Mesenchymal stem cell (in vitro differentiated cells and primary cell): Measurements from ENCODE around the gene GPAT3.

Experiments
- DNase-seq: peaks from one replicate; pipeline ENCODE4 v3.0.0-alpha.2; 2013
- H2AFZ ChIP-seq: one replicate; pipeline ENCODE4 v1.6.1; 2013; ENCODE audit warnings: low read depth, mild to moderate bottlenecking, control low read depth, inconsistent platforms, low read length, moderate library complexity
- H2AK5ac ChIP-seq: 2 replicates; pipeline ENCODE4 v1.6.1; 2013; ENCODE audit warnings: low read length, moderate library complexity, mild to moderate bottlenecking, inconsistent platforms; ENCODE audit not compliant: severe bottlenecking
- H2BK120ac ChIP-seq: one replicate; pipeline ENCODE4 v1.6.1; 2013; ENCODE audit warnings: low read depth, mild to moderate bottlenecking, inconsistent platforms, low read length, moderate library complexity
- H2BK12ac ChIP-seq, 2 experiments: one replicate each; pipeline ENCODE4 v1.6.1; 2013; ENCODE audit warnings: inconsistent platforms in 2 of 2, low read length in 2 of 2, mild to moderate bottlenecking in 2 of 2, moderate library complexity in 2 of 2, control low read depth in 1 of 2
- H2BK15ac ChIP-seq: one replicate; pipeline ENCODE4 v1.6.1; 2013; ENCODE audit warnings: mild to moderate bottlenecking, low read depth, inconsistent platforms; ENCODE audit not compliant: poor library complexity, severe bottlenecking
- H2BK5ac ChIP-seq: 2 replicates; pipeline ENCODE4 v1.6.1; 2013; ENCODE audit warnings: low read depth, mild to moderate bottlenecking, low read length, control low read depth, inconsistent platforms; ENCODE audit not compliant: poor library complexity, severe bottlenecking
- H3K14ac ChIP-seq, 2 experiments: one replicate each; pipeline ENCODE4 v1.6.1; 2013; ENCODE audit warnings: inconsistent platforms in 2 of 2, low read length in 2 of 2, control low read depth in 1 of 2, mild to moderate bottlenecking in 1 of 2, moderate library complexity in 1 of 2
- H3K18ac ChIP-seq, 2 experiments: one replicate each; pipeline ENCODE4 v1.6.1; 2013; ENCODE audit warnings: inconsistent platforms in 2 of 2, low read length in 2 of 2, control low read depth in 1 of 2, low read depth in 1 of 2, mild to moderate bottlenecking in 1 of 2
- H3K23ac ChIP-seq, 2 experiments: one replicate each; pipeline ENCODE4 v1.6.1; 2013; ENCODE audit warnings: inconsistent platforms in 2 of 2, low read length in 2 of 2, mild to moderate bottlenecking in 2 of 2, moderate library complexity in 2 of 2, control low read depth in 1 of 2
- H3K27ac ChIP-seq: 2 replicates; pipeline ENCODE4 v1.5.1; 2013; ENCODE audit warnings: mild to moderate bottlenecking, moderate library complexity, low read length, control low read depth, inconsistent platforms; ENCODE audit not compliant: poor library complexity, severe bottlenecking
- H3K27me3 ChIP-seq, 2 experiments: 2 replicates each; pipeline versions ENCODE4 v1.6.1 to v1.7.0; 2013; ENCODE audit warnings: low read length in 2 of 2, mild to moderate bottlenecking in 2 of 2, moderate library complexity in 2 of 2, control low read depth in 1 of 2, inconsistent platforms in 1 of 2; ENCODE audit not compliant: control insufficient read depth in 1 of 2, insufficient read depth in 1 of 2
- H3K36me3 ChIP-seq, 2 experiments: 2 replicates each; pipeline versions ENCODE4 v1.6.1 to v1.7.0; 2013; ENCODE audit warnings: low read length in 2 of 2, control low read depth in 1 of 2, inconsistent platforms in 1 of 2, low read depth in 1 of 2, mild to moderate bottlenecking in 1 of 2; ENCODE audit not compliant: insufficient read depth in 2 of 2, control insufficient read depth in 1 of 2
- H3K4ac ChIP-seq, 2 experiments: one replicate each; pipeline ENCODE4 v1.6.1; 2013; ENCODE audit warnings: inconsistent platforms in 2 of 2, low read length in 2 of 2, mild to moderate bottlenecking in 2 of 2, moderate library complexity in 2 of 2, control low read depth in 1 of 2, low read depth in 1 of 2
- H3K4me1 ChIP-seq: 2 replicates; pipeline ENCODE4 v1.6.1; 2013; ENCODE audit warnings: low read depth, low read length, control low read depth; ENCODE audit not compliant: control insufficient read depth, insufficient read depth
- H3K4me2 ChIP-seq: 2 replicates; pipeline ENCODE4 v1.6.1; 2013; ENCODE audit warnings: low read length, mild to moderate bottlenecking, inconsistent platforms; ENCODE audit not compliant: poor library complexity, severe bottlenecking
- H3K4me3 ChIP-seq, 2 experiments: 2 replicates each; pipeline versions ENCODE4 v1.5.1 to v1.7.0; 2013; ENCODE audit warnings: low read length in 2 of 2, mild to moderate bottlenecking in 2 of 2, control low read depth in 1 of 2, low read depth in 1 of 2; ENCODE audit not compliant: insufficient read depth in 1 of 2
- H3K79me1 ChIP-seq: replicated peaks from 2 replicates; pipeline ENCODE4 v1.6.1; 2013; ENCODE audit warnings: mild to moderate bottlenecking, control low read depth, low read length, inconsistent platforms; ENCODE audit not compliant: poor library complexity, severe bottlenecking
- H3K9ac ChIP-seq: 2 replicates; pipeline ENCODE4 v1.7.0; 2013; ENCODE audit warnings: mild to moderate bottlenecking, low read length, moderate library complexity
- H3K9me3 ChIP-seq: 2 replicates; pipeline ENCODE4 v1.7.0; 2013; ENCODE audit warnings: mild to moderate bottlenecking, low read length; ENCODE audit not compliant: control insufficient read depth
- H4K8ac ChIP-seq: one replicate; pipeline ENCODE4 v1.6.1; 2013; ENCODE audit warnings: inconsistent platforms, mild to moderate bottlenecking, low read length, moderate library complexity
- H4K91ac ChIP-seq: one replicate; pipeline ENCODE4 v1.6.1; 2013; ENCODE audit warnings: mild to moderate bottlenecking, low read length, inconsistent platforms
- WGBS: methylation state at CpG from one replicate; pipeline ENCODE4 v1.1.7; 2013; ENCODE audit warnings: mixed read lengths; 5-methylcytosine and 5-hydroxymethylcytosine counted together

The GPAT3 gene

DNA sequence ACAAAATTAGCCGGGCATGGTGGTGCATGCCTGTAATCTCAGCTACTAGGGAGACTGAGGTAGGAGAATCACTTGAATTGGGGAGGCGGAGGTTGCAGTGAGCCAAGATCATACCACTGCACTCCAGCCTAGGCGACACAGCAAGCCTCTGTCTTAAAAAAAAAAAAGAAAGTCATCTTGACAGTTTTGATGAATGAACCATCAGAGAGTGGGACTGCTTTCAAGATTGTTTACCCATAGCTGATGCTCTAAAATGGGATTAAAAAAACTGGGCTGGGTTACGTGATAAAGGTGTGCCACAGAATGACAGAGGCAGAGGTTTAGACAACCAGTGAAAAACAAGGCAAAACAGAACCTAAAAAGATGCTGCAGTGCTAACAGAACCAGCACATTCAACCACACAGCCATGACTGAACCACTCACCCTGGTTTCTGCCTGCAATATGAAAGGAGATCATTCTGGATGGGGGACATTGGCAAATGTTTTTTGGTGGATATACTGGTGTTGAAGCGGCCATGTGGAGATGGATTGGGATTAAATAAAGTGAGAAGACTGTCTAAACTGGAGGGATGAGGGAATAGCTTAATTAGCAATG is 22.2 kb downstream of the GPAT3 start:
- Histone ChIP-seq H3K18ac (no peak overlapping the region), H2BK120ac (no peak overlapping the region), H3K4ac (no peak overlapping the region), H2BK12ac (peak overlapping the region in 1 of 2 experiments; percentile 23), H3K4me2 (no peak overlapping the region), H3K79me1 (peaks cover 7% of the 10 kb centered on the region), H3K4me3 (no peak overlapping the region), H2BK15ac (no peak overlapping the region), H3K27me3 (no peaks in the 10 kb centered on the region), H2AFZ (no peak overlapping the region), H2BK5ac (no peak overlapping the region), H2AK5ac (no peak overlapping the region), H3K9ac (no peak overlapping the region), H3K27ac (no peak overlapping the region), H3K9me3 (no peaks in the 10 kb centered on the region), H3K23ac (no peak overlapping the region), H3K4me1 (peaks cover 3% of the 10 kb centered on the region), H3K14ac (no peak overlapping the region), H4K8ac (peak overlapping the region; percentile 69), H3K36me3 (no peaks in the 10 kb centered on the region), H4K91ac (no peak overlapping the region)
- no peak for DNase-seq
- WGBS = 88% methylated on average over 5 of the region's 5 CpGs

DNA sequence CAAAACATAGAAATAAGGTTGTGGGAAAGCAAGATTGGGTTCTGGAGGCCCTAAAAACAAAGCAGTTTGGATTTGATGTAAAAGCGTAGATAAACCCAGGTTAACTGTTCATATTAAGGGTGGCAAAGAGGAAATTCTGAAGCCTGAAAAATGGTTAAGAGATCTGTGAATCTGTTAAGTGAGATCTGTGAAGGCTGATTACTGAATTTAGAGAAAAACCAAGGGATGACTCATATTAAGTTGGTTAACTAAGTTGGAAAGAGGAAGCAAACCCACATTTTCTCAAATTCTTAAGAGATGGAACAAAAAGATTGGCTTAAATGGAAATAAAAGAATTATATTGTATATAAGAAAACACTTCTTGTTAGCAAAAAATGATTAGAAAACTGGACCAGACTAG is 22.8 kb downstream of the GPAT3 start:
- no peak overlapping the region for H3K4ac ChIP-seq
- H3K4me1 ChIP-seq = peaks cover 3% of the 10 kb centered on the region
- WGBS = 79% methylated on average over 1 of the region's 1 CpG
- H3K27me3 ChIP-seq = no peaks in the 10 kb centered on the region
- no peak overlapping the region for H2BK5ac ChIP-seq
- H4K91ac ChIP-seq = no peak overlapping the region
- H3K14ac ChIP-seq = no peak overlapping the region
- no peak overlapping the region for H2BK120ac ChIP-seq
- no peak overlapping the region for H3K27ac ChIP-seq
- H3K23ac ChIP-seq = no peak overlapping the region
- no peak overlapping the region for H3K4me2 ChIP-seq
- no peak overlapping the region for H3K9ac ChIP-seq
- no peak overlapping the region for H4K8ac ChIP-seq
- no peak overlapping the region for H3K4me3 ChIP-seq
- H3K79me1 ChIP-seq = peaks cover 7% of the 10 kb centered on the region
- H2AFZ ChIP-seq = no peak overlapping the region
- DNase-seq = peak; percentile 40
- no peak overlapping the region for H2AK5ac ChIP-seq
- no peaks in the 10 kb centered on the region for H3K9me3 ChIP-seq
- H3K18ac ChIP-seq = no peak overlapping the region
- no peak overlapping the region for H2BK15ac ChIP-seq
- H3K36me3 ChIP-seq = no peaks in the 10 kb centered on the region
- no peak overlapping the region for H2BK12ac ChIP-seq

DNA sequence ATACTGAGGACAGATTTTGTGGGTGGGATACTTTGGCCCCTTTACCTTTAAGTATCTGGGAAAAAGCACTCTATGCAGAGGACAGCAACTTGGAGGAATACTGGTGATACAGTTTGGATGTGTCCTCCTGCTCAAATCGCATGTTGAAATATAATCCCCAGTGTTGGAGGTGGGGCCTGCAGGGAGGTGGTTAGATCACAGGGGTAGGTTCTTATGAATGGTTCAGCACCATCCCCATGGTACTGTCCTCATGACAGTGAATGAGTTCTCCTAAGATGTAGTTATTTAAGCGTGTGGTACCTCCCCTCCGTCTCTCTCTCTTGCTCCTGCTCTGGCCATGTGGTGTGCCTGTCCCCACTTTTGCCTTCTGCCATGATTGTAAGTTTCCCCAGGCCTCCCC is 24.6 kb downstream of the GPAT3 start:
- Histone ChIP-seq H2BK5ac (no peak overlapping the region), H2BK120ac (no peak overlapping the region), H3K4ac (no peak overlapping the region), H2AK5ac (no peak overlapping the region), H3K4me1 (peaks cover 3% of the 10 kb centered on the region), H3K27ac (no peak overlapping the region), H3K9ac (no peak overlapping the region), H3K9me3 (no peaks in the 10 kb centered on the region), H2BK15ac (no peak overlapping the region), H3K4me3 (no peak overlapping the region), H3K14ac (peak overlapping the region in 1 of 2 experiments; percentile 51), H4K91ac (no peak overlapping the region), H3K23ac (no peak overlapping the region), H4K8ac (no peak overlapping the region), H3K18ac (no peak overlapping the region), H3K36me3 (no peaks in the 10 kb centered on the region), H3K79me1 (peaks cover 7% of the 10 kb centered on the region), H2BK12ac (no peak overlapping the region), H3K4me2 (no peak overlapping the region), H3K27me3 (no peaks in the 10 kb centered on the region), H2AFZ (no peak overlapping the region)
- WGBS = 95% methylated on average over 3 of the region's 3 CpGs
- DNase-seq = no peak

DNA sequence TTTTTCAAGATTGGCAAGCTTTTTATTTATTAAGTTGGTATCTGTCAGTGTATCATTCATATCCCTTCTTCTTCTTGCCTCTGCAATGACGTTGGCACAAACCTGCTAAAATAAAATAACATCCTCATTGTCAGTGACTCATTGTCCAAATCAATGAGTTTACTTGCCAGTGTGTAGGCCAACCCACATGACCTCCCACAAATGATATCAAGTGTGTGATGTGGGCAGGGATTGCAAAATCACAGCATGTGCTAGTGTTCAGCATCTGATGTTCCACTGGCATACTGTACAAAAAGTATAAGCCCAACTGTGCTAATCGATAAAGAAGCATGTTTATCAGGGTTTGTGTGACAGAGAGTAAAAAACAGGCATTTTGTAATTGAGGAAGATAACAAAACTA is 25.5 kb downstream of the GPAT3 start:
- 20% methylated on average over 1 of the region's 2 CpGs for WGBS

More for the DNA sequence above, 25.5 kb downstream of the GPAT3 start:
- Histone ChIP-seq H2BK120ac (no peak overlapping the region), H2BK5ac (no peak overlapping the region), H2AK5ac (no peak overlapping the region), H3K23ac (no peak overlapping the region), H3K4ac (no peak overlapping the region), H3K27me3 (no peaks in the 10 kb centered on the region), H3K4me2 (no peak overlapping the region), H2AFZ (no peak overlapping the region), H4K8ac (no peak overlapping the region), H3K9me3 (no peaks in the 10 kb centered on the region), H3K18ac (no peak overlapping the region), H4K91ac (no peak overlapping the region), H3K14ac (no peak overlapping the region), H3K27ac (no peak overlapping the region), H3K36me3 (no peaks in the 10 kb centered on the region), H3K4me1 (peaks cover 3% of the 10 kb centered on the region), H3K79me1 (peaks cover 7% of the 10 kb centered on the region), H2BK15ac (no peak overlapping the region), H3K4me3 (no peak overlapping the region), H3K9ac (peak overlapping the region; percentile 6), H2BK12ac (no peak overlapping the region)
- peak; percentile 38 for DNase-seq
